Stimulated activated CD4-positive, alpha-beta T cell treated with anti-CD3 and anti-CD28 coated beads, Interleukin-2, amount 100 ng/mL, for 4 hours (primary cell): ENCODE data around the gene USP10.
"Not testable (repeated sequence)": the region's sequence is repeated elsewhere in the genome, so short reads cannot be mapped to it uniquely, and the experiment has no call there.

Experiments used
- DNase-seq: peaks from one replicate; pipeline ENCODE4 v3.0.0-alpha.2; 2020; ENCODE audit warnings: low read depth

Gene USP10

GRCh38 chr16:84726669-84727467, 27.1 kb downstream of the USP10 start:
- no peak for DNase-seq

GRCh38 chr16:84728853-84729424, 29.1 kb downstream of the USP10 start:
- DNase-seq: no peak

GRCh38 chr16:84729716-84730320, 30.0 kb downstream of the USP10 start:
- DNase-seq: no peak

GRCh38 chr16:84730406-84731106, 30.8 kb downstream of the USP10 start:
- no peak for DNase-seq

GRCh38 chr16:84732332-84732673, 32.5 kb downstream of the USP10 start:
- DNase-seq: not testable (repeated sequence)

- no peak for DNase-seq
These were observed 33.0 kb downstream of the USP10 start for GRCh38 chr16:84732674-84733352.

GRCh38 chr16:84735849-84736586, 36.2 kb downstream of the USP10 start:
- DNase-seq: peak; percentile 33

- no peak for DNase-seq
These were observed 37.6 kb downstream of the USP10 start for GRCh38 chr16:84737192-84738011.

- DNase-seq: peak; percentile 52
These were observed 38.6 kb downstream of the USP10 start for GRCh38 chr16:84738255-84739038.

GRCh38 chr16:84739349-84740124, 39.7 kb downstream of the USP10 start:
- DNase-seq: no peak

- no peak for DNase-seq
These were observed 40.9 kb downstream of the USP10 start for GRCh38 chr16:84740596-84741116.

- no peak for DNase-seq
These were observed 41.6 kb downstream of the USP10 start for GRCh38 chr16:84741340-84741830.

- no peak for DNase-seq
These were observed 42.9 kb downstream of the USP10 start for GRCh38 chr16:84742641-84743092.

- no peak for DNase-seq
These were observed 46.4 kb downstream of the USP10 start for GRCh38 chr16:84746231-84746630.

GRCh38 chr16:84746875-84747274, 47.1 kb downstream of the USP10 start:
- DNase-seq: no peak

- DNase-seq: not testable (repeated sequence)
These were observed 48.4 kb downstream of the USP10 start for GRCh38 chr16:84748247-84748646.

GRCh38 chr16:84749072-84749471, 49.3 kb downstream of the USP10 start:
- no peak for DNase-seq

- no peak for DNase-seq
These were observed 50.0 kb downstream of the USP10 start for GRCh38 chr16:84749815-84750214.
